Measurements from ENCODE around the gene FUT3. TPM values are rescaled to one million over a fixed set of nuclear protein-coding genes. Genes with fewer than 3 reads are reported as not detected.

FUT3 gene
- total RNA-seq, 1 donor from 2014 or later, result 11.3 TPM

DNA sequence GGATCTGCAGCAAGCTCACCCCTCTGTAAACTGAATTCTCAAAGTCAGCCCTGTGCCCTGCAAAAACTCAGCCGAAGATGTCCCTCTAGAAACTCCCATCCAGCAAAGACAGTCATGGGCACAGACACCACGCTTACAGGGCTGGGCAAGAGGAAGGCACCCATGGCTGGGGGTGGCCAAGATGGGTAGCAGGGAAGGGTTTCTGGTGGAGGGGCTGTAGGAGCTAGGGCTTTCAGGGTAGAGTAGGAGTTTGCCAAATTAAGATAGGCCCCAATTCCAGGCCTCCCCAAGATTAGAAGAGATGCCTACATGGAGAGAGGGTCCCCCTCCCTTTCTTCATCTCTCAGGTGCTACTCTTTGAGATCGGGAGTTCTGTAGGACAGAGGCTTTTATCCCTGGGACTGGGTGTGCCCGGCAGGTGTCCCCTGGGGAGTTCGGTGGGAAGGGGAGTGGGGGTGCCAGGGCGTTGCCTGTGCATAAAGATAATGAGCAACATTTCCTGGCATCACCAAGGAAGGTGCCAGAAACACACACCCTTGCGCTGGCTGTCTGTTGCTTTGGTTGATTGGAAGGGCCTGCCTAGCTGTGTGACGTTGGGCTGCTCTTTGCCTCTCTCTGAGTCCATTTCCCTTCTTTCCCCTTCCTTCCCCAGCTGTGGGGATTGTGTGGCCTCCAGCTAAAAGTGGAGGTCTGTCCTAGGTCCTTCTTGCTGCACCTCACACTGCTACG lies 37.0 kb downstream of the FUT3 start:
- Histone ChIP-seq H3K4me3 (no peak overlapping the region), H3K9me3 (no peaks in the 10 kb centered on the region), H3K27ac (no peak overlapping the region), H3K27me3 (ENCODE audit: low read depth) (no peaks in the 10 kb centered on the region), H3K36me3 (no peaks in the 10 kb centered on the region), H3K4me1 (no peaks in the 10 kb centered on the region)
- ATAC-seq, result no peak
- TF ChIP-seq, protein P1, sequence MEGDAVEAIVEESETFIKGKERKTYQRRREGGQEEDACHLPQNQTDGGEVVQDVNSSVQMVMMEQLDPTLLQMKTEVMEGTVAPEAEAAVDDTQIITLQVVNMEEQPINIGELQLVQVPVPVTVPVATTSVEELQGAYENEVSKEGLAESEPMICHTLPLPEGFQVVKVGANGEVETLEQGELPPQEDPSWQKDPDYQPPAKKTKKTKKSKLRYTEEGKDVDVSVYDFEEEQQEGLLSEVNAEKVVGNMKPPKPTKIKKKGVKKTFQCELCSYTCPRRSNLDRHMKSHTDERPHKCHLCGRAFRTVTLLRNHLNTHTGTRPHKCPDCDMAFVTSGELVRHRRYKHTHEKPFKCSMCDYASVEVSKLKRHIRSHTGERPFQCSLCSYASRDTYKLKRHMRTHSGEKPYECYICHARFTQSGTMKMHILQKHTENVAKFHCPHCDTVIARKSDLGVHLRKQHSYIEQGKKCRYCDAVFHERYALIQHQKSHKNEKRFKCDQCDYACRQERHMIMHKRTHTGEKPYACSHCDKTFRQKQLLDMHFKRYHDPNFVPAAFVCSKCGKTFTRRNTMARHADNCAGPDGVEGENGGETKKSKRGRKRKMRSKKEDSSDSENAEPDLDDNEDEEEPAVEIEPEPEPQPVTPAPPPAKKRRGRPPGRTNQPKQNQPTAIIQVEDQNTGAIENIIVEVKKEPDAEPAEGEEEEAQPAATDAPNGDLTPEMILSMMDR (IDR thresholded peaks at IDR 0.05), result no peak
- DNase-seq, result no peak
- intact Hi-C loops (cut with DNase I), result no loop called here

DNA sequence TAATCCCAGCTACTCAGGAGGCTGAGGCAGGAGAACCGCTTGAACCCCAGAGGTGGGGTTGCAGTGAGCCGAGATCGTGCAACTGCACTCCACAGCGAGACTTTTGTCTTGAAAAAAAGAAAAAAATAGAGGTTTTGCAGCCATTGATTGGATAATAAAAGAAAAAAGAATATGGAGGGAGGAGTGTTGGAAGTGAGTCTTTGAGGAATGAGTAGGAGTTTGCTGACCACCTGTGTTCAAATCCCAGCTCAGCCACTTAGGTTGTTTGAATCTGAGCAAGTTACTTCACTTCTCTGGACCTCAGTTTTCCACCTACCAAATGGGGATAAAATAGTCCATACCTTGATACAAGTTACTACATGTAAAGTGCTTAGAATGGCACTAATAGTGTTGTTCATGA lies 40.1 kb downstream of the FUT3 start:
- H3K9me3 ChIP-seq, result no peaks in the 10 kb centered on the region
- no peak overlapping the region for H3K4me3 ChIP-seq
- peaks cover 2% of the 10 kb centered on the region for H3K27me3 ChIP-seq (ENCODE audit: low read depth)
- no peaks in the 10 kb centered on the region for H3K36me3 ChIP-seq
- ATAC-seq, result no peak
- H3K4me1 ChIP-seq, result no peaks in the 10 kb centered on the region
- no peak for DNase-seq
- TF ChIP-seq, protein P1 (IDR thresholded peaks at IDR 0.05), result no peak
- no peak overlapping the region for H3K27ac ChIP-seq
- intact Hi-C loops (cut with DNase I), result no loop called here

DNA sequence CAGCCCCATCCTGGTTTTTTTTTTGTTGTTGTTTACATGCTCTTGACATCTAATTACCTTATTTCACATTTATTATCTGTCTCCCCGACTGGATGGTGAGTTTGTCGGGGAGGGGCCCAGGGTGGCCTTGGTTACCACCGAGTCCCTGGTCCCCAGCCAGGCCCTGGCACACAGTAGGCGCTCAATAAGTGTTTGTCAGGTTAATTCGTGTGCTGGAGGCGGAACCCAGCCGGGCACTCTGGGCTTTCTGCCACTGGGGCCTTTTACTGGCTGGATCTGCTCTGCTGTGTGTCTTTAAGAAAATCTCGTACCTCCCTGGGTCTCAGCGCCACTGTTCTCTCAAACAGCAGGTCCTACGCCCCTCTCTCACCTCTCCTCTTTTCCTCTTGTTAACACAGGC lies 41.8 kb downstream of the FUT3 start:
- Histone ChIP-seq H3K36me3 (no peaks in the 10 kb centered on the region), H3K27ac (no peak overlapping the region), H3K4me3 (no peak overlapping the region), H3K4me1 (peaks cover 2% of the 10 kb centered on the region), H3K9me3 (no peaks in the 10 kb centered on the region), H3K27me3 (ENCODE audit: low read depth) (peaks cover 12% of the 10 kb centered on the region)
- intact Hi-C loops (cut with DNase I), result no loop called here
- ATAC-seq (no peak), DNase-seq (no peak)
- TF ChIP-seq, protein P1 (IDR thresholded peaks at IDR 0.05), result no peak

DNA sequence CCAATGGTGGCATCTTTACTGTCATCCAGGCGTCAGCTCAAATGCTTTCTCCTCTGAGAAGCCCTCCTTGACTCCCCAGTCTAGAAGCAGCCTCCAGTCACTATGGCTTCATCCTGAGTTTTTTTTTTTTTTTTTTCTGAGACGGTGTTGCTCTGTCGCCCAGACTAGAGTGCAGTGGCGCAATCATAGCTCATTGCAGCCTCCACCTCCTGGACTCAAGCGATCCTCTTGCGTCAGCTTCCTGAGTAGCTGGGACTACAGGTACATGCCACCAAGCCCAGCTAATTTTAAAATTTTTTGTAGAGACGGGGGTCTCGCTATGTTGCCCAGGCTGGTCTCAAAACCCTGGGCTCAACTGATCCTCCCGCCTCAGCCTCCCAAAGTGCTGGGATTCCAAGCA lies 42.2 kb downstream of the FUT3 start:
- no peaks in the 10 kb centered on the region for H3K9me3 ChIP-seq
- intact Hi-C loops (cut with DNase I), result no loop called here
- no peaks in the 10 kb centered on the region for H3K36me3 ChIP-seq
- peaks cover 16% of the 10 kb centered on the region for H3K27me3 ChIP-seq (ENCODE audit: low read depth)
- no peak for DNase-seq
- peak in 1 of 2 donors; percentile 42 for ATAC-seq
- H3K27ac ChIP-seq, result no peak overlapping the region
- no peak overlapping the region for H3K4me3 ChIP-seq
- TF ChIP-seq, protein P1 (IDR thresholded peaks at IDR 0.05), result no peak
- peaks cover 6% of the 10 kb centered on the region for H3K4me1 ChIP-seq

DNA sequence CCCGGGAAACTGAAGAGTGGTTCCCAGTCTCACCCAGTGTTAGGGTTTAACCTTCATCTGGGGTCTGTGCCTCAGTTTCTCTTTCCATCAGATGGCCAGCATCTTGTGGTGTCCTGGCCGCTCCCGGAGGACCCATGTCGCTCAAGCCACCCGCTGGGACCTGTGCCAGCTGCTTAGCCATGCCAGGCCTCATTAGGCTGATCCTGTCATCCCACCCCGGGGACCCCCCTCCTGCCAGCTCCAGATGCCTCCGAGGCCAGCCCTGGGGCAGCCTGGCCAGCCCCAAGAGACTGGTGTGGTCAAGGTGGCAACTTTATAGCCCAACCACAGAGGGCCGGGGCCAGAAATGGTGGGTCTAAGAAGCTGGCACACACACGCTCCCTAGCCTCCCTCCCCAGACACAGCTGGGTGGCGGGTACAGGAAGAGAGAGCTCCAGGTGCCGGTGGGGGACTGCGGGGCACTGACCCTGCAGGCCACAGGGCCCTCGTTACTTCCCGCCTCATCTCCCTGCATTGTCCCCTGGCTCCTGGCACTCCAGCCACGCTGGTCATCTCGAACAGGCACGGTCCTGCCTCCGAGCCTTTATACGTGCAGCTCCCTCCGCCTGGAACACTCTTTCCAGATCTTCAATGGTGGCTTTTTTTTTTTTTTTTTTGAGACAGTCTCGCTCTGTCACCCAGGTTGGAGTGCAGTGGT lies 43.0 kb downstream of the FUT3 start:
- no peak for ATAC-seq
- Histone ChIP-seq H3K36me3 (no peaks in the 10 kb centered on the region), H3K9me3 (no peaks in the 10 kb centered on the region), H3K4me3 (no peak overlapping the region), H3K27me3 (ENCODE audit: low read depth) (peaks cover 24% of the 10 kb centered on the region), H3K4me1 (peaks cover 13% of the 10 kb centered on the region), H3K27ac (no peak overlapping the region)
- intact Hi-C loops (cut with DNase I), result no loop called here
- no peak for DNase-seq
- TF ChIP-seq, protein P1 (IDR thresholded peaks at IDR 0.05), result no peak

Data from lower lobe of right lung (tissue), 2 donors.